Measurements from ENCODE around the gene IGFLR1.
A peak's percentile ranks its signal among the peaks of the same experiment; 100 is the strongest.
"Not testable (repeated sequence)": the region's sequence is repeated elsewhere in the genome, so short reads cannot be mapped to it uniquely, and the experiment has no call there.

Gene IGFLR1

DNA sequence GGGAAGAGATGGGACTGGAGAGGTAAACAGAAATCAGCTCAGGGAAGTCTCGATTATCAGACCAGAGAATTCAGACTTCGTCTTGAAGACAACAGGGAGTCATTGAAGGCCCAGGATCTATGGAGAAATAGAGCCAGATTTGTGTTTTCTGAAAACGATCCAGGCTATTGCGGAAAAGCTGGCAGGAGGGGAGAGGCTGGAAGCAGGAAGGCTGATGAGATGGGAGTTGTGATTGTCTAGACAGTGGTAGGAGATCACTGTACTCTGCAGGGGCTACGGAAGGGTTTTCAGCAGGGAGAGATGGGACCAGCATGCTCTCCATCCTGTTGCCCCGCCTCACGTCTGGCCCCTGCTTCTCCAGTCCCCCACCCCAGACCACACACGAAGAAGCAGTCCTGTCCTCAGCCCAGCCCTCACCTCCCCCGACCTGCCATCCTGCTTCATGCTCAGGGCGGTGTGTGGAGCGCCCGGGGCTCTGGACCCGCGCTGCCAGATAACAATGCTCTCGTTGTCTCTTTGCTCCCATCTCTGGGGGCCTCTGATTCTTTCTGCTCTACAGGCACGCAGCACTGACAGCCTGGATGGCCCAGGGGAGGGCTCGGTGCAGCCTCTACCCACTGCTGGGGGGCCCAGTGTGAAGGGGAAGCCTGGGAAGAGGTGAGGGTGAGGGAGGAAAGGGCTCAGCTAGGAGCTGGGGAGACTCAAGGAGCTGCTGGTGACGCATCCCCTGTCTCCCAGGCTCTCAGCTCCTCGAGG lies 35.0 kb upstream of the IGFLR1 start:
- no peak for DNase-seq (ENCODE audit: low spot score)

DNA sequence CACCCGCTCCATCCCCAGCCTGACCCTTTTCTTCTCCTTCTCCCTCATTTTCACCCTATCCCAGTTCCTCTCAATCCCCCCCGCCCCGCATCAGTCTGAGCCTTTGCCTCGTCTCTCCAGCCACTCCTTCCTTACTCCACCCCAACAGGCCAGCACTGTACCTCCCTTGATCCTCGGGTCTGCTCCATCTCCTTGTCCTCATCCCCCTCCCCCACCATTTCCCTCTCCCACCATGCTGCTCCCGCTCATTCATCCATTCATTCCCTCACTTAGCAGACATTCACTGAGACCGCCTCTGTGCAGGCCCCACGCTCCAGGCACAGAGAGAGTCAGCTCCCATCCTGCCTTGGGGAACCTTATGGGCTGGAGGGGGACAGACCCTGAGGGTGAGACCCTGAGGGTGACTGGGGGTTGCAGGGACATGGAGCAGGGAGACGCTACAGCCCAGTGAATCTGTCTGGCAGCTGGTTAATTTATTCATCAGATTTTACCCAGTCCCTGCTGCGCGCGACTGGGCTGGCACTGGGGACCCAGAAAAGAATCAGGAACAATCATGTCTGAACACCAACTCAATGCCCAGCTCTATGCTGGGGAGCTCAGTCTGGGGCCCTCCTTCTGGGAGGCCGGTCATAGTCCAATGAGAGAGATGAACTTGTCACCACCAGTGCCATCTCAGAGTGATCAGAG lies 34.0 kb upstream of the IGFLR1 start:
- DNase-seq (ENCODE audit: low spot score): no peak

DNA sequence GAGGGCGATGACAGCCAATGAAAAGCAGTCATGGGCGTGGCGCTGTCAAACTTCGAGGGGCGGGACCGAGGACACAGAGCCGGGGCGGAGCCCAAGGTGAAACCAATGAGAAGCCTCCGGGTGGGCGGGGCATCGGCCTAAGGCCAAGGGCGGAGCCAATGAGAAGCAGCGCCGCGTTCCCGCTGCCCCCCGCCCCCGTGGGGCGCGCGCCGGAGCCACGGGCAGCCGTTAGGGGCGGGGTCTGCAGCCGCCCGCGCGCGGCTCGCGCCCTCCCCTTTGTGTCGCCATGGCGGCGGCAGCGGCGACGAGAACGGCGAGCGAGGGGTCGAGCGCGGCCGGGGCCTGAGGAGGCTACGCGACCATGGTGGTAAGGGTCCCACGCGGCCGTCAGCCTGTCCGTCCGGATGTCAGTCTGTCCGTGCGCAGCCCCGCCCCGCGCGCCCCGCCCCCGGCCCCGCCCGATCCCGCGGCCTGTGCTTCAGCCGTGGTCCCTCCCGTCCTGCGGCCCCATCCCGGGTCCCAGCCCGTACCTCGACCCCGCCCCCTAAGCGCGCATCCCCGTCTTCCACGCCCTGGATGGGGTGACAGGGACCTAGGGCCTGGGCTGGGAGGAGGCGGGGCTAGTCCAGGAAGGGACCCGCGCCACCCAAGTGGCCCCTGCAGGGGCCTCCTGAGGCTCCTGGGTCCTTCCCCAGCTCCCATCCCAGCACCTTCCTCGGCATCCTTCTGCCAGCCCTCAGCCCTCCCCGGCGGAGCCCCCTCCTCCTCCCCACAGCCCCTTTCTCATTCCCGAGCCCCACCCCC lies 33.2 kb upstream of the IGFLR1 start, which contains the start of gene ARHGAP33:
TSS of gene ARHGAP33 (plus strand) at position 267 of the 804 bp plus-strand sequence. CDS start at position 362, 95 bp downstream.
- DNase-seq (ENCODE audit: low spot score): peak; percentile 94

DNA sequence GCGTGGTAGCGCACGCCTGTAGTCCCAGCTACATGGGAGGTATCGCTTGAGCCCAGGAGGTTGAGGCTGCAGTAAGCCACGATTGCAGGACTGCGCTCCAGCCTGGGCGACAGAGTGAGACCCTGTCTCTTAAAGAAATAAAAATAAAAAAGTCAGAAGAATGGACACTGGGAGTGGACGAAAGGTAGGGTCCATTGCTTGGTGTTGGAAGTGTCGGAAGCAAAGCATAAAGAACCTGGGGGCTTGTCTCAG lies 32.7 kb upstream of the IGFLR1 start:
- DNase-seq (ENCODE audit: low spot score): no peak

DNA sequence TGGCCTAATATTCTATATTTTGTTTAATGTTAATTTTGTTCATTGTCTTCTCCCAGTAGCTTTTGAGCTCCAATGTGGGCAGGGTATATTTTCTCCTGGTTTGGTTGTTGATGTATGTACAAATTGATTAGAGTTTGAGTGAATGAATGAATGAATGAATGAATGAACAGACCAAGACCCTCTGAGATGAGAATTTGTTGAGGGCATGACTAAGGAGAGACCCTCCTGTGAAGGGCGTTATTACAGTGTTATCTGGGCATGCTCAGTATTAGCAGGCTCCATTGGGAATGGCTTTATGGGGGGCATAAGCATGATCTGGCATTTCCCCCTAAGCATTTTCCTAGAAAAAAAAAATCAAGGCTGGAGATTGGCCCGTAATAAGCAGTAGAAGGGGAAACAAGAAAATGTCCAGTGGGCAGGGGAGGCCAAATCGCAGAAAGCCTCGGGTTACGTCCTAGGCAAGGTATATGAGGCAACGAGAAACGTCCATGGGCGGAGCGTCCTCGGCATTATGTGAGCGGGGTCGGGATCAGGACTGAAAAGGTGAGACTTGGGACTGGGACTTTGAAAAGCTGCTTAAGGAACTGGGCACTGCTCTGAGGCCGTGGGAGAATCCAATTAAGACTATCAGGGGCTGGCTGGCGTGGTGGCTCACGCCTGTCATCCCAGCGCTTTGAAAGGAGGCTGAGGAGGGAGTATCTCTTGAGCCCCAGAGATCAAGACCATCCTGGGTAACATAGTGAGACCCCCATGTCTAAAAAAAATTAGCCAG lies 32.2 kb upstream of the IGFLR1 start:
- no peak for DNase-seq (ENCODE audit: low spot score)

DNA sequence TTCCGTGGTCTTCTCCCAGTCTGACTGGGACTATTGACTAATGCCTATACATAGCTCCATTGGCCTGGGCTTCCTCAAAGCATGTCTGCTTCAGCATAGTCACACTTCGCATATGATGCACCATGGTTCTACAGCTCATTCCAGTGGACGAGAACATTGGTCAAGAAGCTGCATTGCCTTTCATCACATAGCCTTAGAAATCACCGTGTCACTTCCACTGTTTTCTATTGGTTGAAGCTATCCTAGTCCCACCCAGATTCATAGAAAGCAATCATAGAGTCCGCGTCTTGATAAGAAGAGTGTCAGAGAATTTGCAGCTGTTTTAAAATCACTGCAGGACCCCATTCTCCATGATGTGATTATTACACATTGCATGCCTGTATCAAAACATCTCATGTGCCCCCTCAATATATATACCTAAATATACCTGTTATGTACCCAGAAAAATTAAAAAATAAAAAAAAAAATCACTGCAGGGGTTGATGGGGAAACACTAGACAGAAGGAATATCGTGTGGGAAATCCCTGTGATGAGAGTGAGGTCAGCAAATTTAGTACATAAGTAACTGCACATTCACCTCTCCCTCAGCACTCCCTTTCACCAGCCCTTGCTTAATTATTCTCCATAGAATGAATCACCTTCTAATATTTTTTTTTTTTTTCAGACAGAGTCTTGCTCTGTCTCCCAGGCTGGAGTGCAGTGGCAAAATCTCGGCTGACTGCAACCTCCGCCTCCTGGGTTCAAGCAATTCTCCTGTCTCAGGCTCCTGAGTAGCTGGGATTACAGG lies 31.0 kb upstream of the IGFLR1 start:
- DNase-seq (ENCODE audit: low spot score): no peak

DNA sequence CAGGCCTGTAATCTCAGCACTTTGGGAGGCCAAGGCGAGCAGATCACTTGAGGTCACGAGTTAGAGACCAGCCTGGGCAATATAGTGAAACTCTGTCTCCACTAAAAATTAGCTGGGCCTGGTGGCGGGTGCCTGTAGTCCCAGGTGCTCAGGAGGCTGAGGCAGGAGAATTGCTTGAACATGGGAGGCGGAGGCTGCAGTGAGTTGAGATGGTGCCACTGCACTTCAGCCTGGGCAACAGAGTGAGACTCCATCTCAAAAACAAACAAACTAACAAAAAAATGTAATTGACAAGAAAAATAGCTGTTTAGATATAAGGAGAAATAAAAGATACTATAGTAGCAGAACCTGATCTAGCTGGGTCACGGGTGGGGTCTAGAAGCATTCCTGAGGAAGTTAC lies 30.1 kb upstream of the IGFLR1 start:
- DNase-seq (ENCODE audit: low spot score): not testable (repeated sequence)

DNA sequence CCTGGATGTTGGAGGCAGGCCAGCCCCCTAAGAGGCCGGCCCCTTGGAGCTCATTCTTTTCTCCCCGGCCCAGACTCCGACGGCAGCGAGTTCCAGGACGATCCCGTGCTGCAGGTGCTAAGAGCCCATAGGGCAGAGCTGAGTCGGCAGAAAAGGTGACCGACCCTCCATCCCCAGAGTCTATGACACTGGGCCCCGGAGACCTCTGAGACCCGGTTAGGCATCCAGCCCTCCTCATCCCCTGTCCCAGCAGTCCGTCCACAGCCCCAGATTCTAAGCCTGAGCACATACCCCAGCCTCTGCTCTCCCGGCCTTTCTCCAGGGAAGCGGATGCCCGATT lies 25.8 kb upstream of the IGFLR1 start:
- DNase-seq (ENCODE audit: low spot score): no peak

DNA sequence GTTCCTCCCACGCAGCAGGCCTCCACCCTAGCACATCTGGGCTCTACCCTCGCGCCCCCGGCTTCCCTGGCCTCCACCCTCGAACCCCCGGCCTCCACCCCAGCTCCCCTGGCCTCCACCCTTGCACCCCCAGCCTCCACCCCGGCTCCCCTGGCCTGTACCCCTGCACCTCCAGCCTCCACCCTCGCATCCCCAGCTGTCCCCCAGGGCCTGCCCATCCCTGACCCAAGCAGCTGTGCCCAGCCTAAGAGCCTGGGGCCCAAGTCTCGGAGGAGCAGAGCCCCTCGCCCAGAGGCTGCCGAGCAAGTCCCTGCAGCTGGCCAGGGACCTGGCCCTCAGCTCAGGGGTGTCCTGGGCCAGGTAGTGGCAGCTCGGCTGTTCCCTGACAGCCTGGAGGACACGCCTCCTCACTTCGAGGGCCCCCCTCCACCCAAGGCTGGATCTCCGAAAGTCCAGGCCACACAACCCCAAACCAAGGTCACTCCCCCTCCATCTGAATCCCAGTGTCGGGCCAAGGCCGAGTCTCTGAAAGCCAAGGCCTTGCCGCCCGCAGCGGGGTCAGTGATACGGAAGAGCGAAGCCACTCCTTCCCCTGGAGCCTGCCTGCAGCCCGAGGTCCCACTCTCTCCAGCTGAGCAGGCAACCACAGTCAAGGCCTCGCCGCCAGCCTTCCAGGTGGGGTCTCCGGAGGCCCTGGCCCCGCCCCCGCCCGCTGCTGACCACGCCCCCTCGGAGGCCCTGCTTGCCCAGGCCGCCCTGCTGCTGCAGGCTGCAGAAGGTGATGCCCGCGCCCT lies 25.2 kb upstream of the IGFLR1 start:
- no peak for DNase-seq (ENCODE audit: low spot score)

DNA sequence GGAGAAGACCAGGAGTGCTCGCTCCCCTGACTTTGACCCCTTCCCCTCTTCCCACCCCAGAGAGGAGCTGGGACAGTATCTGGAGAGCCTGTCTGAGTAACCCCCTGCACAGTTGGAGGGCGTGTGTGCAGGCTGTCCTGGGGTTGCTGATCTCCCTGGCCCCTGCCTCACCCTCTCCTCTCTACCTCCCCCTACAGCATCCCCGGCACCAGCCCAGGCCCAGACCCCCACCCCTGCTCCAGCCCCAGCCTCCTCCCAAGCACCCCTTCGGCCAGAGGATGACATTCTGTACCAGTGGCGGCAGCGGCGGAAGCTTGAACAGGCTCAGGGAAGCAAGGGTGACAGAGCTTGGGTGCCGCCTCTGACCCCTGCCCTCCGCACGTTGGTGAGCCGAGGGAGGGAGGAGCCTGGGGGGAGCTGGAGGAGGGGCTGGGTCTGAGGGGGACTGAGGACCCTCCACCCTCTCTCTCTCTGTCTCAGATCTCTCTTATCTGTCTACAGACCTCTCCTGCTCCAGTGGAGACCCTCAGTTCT lies 24.4 kb upstream of the IGFLR1 start:
- no peak for DNase-seq (ENCODE audit: low spot score)

DNA sequence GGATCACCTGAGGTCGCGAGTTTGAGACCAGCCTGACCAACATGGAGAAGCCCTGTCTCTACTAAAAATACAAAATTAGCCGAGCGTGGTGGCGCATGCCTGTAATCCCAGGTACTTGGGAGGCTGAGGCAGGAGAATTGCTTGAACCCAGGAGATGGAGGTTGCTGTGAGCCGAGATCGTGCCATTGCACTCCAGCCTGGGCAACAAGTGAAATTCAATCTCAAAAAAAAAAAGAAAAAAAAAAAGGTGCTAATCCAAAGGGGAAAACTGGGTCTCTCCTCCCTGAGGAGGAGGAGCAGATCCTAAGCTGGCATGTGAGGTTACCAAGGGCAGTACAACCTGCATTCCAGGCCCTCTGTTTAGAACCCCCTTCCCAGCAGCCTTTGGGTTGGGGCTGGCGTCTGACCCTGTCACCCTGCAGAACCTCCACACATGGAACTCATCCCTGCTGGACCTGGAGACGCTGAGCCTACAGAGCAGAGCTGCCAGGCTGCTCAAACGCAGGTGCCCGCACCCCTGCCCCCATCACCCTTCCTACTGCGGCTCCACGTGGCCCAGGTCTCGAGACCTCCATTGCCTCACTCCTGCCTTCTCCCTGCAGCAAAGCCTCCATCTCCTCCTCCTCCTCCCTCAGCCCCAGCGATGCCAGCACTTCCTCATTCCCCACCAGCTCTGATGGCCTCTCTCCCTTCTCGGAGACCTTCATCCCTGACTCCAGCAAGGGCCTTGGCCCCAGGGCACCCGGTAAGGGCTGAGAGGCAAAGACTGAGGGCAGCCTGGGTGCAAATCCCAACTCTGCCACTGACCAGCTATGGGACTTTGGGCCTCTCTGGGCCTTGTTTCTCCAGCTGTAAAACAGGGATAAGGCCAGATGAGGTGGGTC lies 22.4 kb upstream of the IGFLR1 start:
- DNase-seq (ENCODE audit: low spot score): no peak

DNA sequence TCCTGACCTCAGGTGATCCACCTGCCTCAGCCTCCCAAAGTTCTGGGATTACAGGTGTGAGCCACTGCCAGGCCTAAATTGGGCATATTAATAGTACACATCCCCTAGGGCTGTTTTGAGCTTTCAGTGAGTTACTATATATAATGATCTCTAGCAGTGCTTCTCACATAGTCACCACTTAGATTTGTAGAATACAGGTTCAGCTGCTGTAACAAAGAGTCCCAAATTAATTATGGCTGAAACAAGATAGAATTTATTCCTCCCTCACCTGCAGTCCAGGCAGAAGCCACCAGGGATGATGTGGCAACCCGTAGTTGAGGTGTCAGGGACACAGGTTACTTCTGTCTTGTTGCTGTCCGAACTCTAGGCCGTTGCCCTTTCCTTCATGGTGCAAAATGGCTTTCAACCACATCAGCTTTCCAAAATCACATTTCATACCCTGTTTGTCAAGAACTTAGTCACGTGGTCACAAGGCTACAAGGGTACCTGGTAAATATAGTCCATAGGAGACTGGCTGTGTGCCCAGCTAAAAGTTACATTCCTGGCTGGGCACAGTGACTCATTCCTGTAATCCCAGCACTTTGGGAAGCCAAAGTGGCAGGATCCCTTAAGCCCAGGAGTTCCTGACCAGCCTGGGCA lies 18.6 kb upstream of the IGFLR1 start:
- DNase-seq (ENCODE audit: low spot score): no peak

DNA sequence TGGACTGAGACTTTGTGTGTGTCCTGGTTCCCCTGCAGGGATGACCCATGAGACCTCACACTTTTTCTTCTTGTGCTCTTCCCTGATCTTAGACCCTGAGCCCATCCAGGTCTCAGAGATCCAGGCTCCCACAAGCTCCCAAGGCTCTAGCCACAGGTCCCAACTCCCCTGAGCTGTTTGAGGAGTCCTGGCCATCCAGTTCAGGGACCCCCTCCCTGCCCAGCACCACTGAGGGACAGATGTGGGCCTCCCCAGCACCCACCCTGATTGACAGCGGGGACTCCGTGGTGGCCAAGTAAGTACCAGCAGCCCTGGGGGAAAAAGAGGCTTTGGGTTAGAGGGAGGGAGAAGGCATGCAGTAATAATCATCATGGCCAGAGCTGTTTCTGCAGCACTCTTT lies 17.4 kb upstream of the IGFLR1 start:
- no peak for DNase-seq (ENCODE audit: low spot score)

DNA sequence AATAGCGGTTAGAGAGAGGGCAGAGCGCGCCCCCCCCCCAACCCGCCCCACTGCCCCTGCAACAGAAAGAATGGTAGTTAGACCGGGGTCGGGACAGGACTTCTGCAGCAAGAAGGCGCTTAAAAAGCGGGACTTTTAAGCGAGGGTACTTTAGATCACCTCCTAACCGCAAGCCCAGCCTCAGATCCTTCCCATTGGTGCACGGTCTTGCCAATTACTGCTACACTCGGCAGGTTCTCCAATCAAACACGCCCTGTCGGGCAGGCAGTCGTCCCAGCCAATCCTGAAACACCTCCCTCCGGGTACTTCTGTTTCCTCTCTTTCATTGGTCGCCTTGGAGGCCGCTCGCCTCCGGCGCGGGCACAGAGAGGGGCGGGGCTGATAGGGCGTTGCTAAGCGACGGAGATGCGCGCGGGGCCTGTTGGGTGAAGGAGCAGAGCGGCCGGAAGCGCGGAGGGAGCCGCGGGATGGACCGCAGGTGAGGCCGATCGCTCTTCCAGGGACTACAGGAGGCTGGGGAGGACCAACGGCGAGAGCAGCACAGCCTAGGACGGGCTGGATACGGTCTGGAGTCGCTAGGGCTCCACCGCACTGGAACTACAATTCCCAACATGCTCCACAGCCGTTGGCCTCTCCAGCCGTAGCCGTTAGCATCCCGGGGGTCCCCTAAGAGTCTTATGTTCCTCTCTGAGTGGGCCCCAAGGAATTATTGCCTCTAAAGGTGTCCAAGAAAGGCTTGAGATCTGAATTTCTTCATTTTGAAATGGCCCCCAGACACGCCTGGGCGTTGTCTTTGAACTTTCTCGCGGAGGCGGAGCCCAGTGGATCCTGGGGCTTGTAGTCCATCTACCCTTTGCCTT lies 15.7 kb upstream of the IGFLR1 start, which contains the start of gene PROSER3:
TSS of gene PROSER3 (plus strand) at position 428 of the 860 bp plus-strand sequence. CDS start at position 468, 40 bp downstream.
- DNase-seq (ENCODE audit: low spot score): peak; percentile 98

DNA sequence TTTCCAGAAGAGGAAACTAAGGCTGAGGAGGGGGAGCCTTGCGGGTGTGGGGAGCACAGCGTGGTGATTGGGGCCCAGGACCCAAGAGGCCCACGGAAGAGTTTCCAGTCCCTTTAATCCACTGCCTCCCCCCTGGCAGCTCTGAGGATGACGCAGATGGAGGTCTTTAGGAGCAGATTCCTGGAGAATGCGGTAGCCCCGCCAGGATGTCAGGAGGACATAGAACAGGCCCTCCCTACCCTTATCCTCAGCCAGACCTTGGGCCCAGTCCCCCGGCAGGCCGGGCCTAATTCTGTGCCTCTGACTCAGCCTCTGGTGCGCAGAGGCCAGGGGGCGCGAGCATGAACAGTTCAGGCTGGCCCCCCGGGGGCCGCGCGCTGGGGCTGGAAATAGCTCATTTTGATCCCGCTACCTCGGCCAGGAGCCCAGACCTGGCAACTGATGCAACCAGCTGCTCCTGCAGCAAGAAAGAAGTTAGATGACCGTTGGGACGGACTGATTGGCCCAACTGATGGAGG lies 15.0 kb upstream of the IGFLR1 start:
- DNase-seq (ENCODE audit: low spot score): no peak

DNA sequence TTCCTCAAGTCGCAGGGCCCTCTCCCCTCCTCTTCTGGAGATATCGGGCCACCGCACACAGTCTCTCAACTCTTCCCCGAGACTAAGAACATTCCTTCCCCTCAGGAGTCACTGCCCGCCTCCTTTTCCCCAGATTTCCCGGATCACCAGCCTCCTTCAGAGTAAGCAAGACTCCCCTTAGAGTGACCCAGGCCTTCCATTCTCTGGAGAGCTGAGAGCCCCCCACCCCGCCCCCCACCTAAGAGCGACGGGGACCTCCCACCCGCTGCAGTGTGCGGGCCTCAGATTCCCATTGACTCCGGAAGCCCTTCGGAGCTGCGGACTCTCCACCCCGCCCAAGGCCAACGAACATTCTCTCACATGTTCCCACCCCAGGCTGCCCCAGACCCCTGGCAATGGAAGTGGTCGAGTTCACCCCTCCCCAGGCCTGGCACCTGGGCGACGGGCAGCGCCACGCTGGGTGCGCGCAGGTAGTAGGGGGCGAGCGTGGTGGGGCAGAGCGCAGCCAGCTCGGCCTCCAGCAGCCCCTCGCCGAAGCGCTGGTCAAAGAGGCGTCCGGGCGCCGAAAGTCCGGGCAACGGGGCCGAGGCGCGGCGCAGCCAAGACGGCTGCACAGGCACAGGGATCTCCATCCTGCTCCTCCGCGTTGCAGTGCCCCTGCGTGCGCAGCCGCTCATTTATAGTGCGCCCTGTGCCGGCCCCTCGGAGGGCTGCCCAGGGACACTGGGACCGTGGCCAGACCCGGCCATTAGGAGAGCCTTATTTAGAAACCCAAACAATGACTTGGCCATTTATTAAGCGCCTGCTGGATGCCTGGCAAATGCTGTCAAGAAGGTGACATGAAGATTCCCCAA lies 14.4 kb upstream of the IGFLR1 start, which contains the start of gene HSPB6:
TSS of gene HSPB6 (minus strand) at position 653 of the 854 bp plus-strand sequence. CDS start at position 632, 21 bp downstream.
- no peak for DNase-seq (ENCODE audit: low spot score)

All from LoVo (cell line).